Activated effector memory CD4-positive, alpha-beta T cell treated with anti-CD3 and anti-CD28 coated beads, Interleukin-2, amount 50 U/mL, for 16 hours (primary cell): ENCODE measurements around the gene GPC6.
"Not testable (repeated sequence)": the region's sequence is repeated elsewhere in the genome, so short reads cannot be mapped to it uniquely, and the experiment has no call there.

Experiments
- DNase-seq: peaks from one replicate; pipeline ENCODE4 v3.0.0-alpha.2; 2020

Gene GPC6

DNA sequence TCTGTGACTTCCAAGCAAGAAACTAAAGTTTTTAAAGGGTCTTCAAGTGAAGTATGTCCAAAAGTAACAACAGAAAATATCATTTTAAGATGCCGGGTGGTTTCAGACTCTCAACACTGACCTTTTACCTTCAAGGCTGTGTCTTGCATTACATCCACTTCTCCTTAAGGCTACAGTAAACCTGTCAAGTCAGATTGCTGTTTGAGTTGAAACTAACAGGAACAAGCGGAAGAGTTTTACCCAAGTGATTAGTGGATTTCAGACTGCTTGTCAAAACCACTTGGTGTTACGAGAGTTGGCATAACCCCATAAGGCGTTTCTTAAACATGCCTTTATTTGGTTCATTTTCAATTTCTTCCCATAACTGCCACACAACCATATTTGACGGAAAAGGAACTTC is 969.8 kb downstream of the GPC6 start:
- no peak for DNase-seq

- no peak for DNase-seq
Measured at GRCh38 chr13:94198681-94199080, 972.1 kb downstream of the GPC6 start.

GRCh38 chr13:94199135-94199534 is 972.5 kb downstream of the GPC6 start:
- DNase-seq: no peak

GRCh38 chr13:94201022-94201421 is 974.4 kb downstream of the GPC6 start:
- DNase-seq: no peak

DNA sequence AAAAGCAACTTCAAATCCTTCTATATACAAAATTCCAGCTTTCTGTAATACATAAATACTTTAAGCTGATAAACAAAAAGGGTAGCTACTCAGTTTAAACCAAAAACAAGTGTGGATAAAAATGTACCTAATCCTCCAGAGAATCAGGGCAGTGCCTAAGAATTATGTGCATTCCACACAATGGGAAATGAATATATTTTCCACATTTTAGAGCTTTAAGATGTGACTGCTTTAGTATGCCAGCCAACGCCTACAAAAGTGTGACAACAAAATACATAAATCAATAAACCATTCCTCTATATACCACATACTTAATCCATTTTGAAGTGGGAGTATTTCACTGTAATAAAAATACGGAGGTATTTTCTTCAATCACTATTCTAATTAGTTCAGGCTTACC is 977.6 kb downstream of the GPC6 start:
- no peak for DNase-seq

- no peak for DNase-seq
Measured at GRCh38 chr13:94204946-94205345, 978.3 kb downstream of the GPC6 start.

DNA sequence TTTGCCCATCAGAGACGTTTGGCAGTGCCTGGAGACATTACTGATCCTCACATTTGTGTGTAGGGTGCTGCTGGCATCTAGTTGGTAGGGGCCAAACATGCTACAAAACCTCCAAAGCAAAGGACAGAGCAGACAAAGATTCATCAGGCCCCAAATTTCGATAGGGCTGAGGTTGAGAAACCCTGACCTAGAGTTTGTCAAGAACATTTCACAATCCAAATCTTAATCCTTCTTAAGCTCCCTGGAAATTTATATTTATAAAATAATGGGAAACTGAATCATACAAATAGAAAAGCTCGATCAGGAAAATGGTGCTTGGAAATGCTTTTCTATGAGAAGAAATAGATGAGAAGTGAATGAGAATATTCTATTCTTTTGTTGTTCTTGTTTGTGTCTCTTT is 979.3 kb downstream of the GPC6 start:
- DNase-seq: no peak

DNA sequence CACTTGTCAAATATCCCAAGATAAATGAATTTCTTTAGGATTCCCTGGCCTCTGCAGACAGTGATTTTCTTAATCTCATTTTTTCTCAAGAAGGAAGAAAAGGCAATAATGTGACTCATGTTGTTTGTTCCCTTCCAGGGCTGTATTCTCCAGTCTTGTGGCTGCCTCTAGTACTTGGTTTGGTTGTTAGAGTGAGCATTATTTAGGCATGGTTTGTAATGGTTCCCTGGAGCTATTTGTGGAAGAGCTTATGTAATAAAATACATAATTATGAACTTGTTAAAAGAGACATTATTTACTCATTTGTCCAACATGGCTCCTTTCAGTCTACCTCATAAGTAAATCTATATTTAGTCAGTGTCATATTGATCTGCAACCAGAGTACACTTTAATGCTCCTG is 982.5 kb downstream of the GPC6 start:
- no peak for DNase-seq

GRCh38 chr13:94209913-94210312 is 983.3 kb downstream of the GPC6 start:
- not testable (repeated sequence) for DNase-seq

- DNase-seq: no peak
Measured at GRCh38 chr13:94210816-94211215, 984.2 kb downstream of the GPC6 start.

- DNase-seq: no peak
Measured at GRCh38 chr13:94212196-94212595, 985.6 kb downstream of the GPC6 start.

GRCh38 chr13:94214121-94214520 is 987.5 kb downstream of the GPC6 start:
- no peak for DNase-seq

GRCh38 chr13:94214975-94215374 is 988.4 kb downstream of the GPC6 start:
- DNase-seq: no peak

- no peak for DNase-seq
Measured at GRCh38 chr13:94216476-94216875, 989.9 kb downstream of the GPC6 start.

DNA sequence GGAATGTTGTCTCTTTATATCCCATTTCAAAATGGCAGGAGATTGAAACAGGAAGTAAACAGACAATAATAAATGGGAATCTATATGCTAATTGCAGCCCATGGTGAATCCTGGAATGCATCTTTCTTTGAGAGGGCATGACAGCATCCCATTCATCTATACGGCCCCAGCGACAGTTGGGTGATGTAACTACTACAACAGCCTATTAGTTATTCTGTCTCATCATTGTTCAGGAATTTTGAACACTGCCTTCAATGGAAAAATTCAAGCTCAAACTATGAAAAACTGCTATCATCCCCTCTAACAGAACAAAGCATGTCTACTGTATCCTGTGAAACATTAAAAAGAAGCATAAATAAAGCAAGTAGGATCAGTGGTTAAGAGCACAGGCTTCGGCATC is 990.8 kb downstream of the GPC6 start:
- DNase-seq: no peak

GRCh38 chr13:94218537-94218936 is 991.9 kb downstream of the GPC6 start:
- no peak for DNase-seq

DNA sequence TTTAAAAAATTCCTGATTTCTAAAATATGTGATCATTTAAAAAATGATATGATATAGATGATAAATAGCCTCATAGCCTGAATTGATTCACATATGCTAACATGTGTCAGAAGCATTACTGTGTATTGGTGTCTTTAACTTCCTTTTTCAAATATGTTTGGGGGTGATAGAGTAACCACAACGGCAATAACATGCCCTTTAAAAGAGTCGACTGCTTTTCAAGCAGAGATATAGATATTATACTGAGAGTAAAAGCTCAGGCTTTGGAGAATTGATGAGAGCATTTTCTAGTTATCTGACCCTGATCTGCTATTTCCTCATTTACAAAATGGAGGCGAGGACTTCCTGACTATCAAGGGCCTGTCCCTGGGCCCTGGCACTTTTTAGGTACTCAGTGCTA is 992.3 kb downstream of the GPC6 start:
- DNase-seq: no peak

- DNase-seq: no peak
Measured at GRCh38 chr13:94224670-94225069, 998.1 kb downstream of the GPC6 start.

DNA sequence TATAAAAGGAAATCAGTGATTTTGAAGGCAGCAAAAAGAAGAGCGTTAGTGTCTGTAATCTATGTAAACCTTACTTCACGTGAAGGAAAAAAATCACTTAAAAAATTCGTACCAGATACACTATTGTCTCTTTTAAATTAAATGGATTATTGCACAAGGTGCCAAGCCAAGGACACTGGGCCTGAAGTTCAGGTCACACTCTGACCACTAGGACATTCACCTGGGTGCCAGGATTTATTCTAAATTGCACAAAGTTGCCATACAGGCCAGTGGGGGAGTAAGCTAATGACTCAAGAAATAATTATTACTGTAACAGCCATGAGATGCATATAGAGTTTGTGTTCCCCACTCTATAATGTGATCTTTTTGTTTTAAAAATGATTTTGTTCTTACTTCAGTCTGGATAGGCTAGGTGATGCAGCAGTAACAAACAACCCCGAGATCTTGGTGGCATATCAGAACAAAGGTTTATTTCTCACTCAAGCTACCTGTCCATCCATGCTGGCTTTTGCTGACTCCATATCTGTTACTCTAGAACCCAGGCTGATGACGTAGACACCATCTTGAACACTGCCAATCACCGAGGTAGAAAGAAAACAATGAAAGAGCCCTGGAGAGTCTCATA is 1000.8 kb downstream of the GPC6 start:
- no peak for DNase-seq

DNA sequence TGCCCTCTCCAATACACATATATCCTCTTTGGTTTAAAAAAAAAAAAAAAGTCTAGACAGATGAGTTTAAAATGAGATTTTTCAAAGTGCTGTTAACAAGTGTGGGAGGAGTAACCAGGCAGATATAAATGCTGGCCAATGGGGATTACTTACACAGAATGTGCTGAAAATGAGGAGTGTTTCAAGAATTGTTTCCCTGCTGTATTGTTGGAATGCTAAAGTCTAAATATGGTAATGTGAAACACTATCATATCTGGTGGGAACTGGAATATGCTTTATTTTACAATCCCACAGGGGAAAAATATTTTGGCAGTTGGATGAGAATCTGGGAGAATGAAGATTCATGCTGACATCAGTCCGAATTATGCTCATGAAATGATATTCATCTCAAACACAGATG is 1002.2 kb downstream of the GPC6 start:
- no peak for DNase-seq

GRCh38 chr13:94232161-94232950 is 1005.7 kb downstream of the GPC6 start:
- no peak for DNase-seq

- no peak for DNase-seq
Measured at GRCh38 chr13:94232956-94233355, 1006.3 kb downstream of the GPC6 start.

DNA sequence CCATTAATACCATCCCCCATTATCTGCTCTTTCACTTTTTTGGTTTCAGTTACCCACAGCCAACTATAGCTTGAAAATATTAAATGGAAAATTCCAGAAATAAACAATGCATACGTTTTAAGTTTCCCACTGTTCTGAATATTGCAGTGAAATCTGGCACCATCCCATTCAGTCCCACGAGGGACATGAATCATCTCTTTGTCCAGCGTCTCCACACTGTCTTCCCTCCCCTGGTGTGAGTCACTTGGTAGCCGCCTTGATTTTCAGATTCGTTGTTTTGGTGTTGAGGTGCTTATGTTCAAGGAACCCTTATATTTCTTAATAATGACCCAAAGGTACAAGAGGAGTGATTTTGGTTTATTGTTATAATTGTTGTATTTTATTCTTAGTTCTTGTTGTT is 1006.8 kb downstream of the GPC6 start:
- DNase-seq: no peak

DNA sequence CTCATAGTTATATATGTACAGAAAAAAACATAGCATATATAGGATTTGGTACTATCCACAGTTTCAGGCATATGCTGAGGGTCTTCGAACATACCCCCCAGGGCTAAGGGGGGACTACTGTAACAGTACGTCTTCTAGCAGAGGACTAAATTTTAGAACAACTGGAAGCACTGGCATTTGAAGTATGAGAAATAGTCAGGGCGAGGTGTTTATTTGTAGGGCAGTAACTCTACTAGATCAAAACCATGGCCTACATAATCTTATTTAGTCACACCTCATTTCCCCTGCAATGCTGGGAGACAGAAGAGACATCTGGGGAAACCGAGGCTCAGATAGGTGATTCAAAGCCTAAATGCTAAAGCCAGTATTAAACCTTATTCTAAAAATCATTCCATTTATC is 1007.2 kb downstream of the GPC6 start:
- DNase-seq: no peak

GRCh38 chr13:94234738-94235137 is 1008.1 kb downstream of the GPC6 start:
- no peak for DNase-seq
